CD14-positive monocyte (primary cell): ENCODE measurements around the gene SLIT1. TPM values are rescaled to one million over a fixed set of nuclear protein-coding genes. Genes with fewer than 3 reads are reported as not detected.

Experiments used
- DNase-seq, 3 donors: peaks; one replicate each; pipeline ENCODE4 v3.0.0-alpha.2; 2011 to 2022
- H2AFZ ChIP-seq: 2 replicates; pipeline ENCODE4 v1.6.0; 2012; ENCODE audit warnings: mild to moderate bottlenecking, low read depth, low read length, inconsistent platforms; ENCODE audit not compliant: insufficient read depth, poor library complexity, severe bottlenecking
- H3K27ac ChIP-seq, 2 donors: 1 replicate in 1 of 2; 2 replicates in 1 of 2; pipeline ENCODE4 v1.5.1; 2012 to 2013; ENCODE audit warnings: low read length in 2 of 2, control low read depth in 1 of 2, inconsistent platforms in 1 of 2, low read depth in 1 of 2, mild to moderate bottlenecking in 1 of 2
- H3K27me3 ChIP-seq, 2 donors: one replicate each; pipeline versions ENCODE4 v1.6.0 to v1.6.1; 2011 to 2013; ENCODE audit warnings: low read length in 2 of 2; ENCODE audit not compliant: control insufficient read depth in 2 of 2, insufficient read depth in 2 of 2
- H3K36me3 ChIP-seq, 2 donors: replicated peaks in 1 of 2; 1 replicate in 1 of 2; 2 replicates in 1 of 2; pipeline versions ENCODE4 v1.5.1 to v1.6.1; 2012 to 2013; ENCODE audit warnings: low read length in 2 of 2, control low read depth in 1 of 2, inconsistent platforms in 1 of 2, mild to moderate bottlenecking in 1 of 2; ENCODE audit not compliant: insufficient read depth in 2 of 2, control insufficient read depth in 1 of 2
- H3K4me1 ChIP-seq, 2 donors: 1 replicate in 1 of 2; 2 replicates in 1 of 2; pipeline versions ENCODE4 v1.5.1 to v1.6.1; 2012 to 2013; ENCODE audit warnings: low read length in 2 of 2, control low read depth in 1 of 2, inconsistent platforms in 1 of 2, mild to moderate bottlenecking in 1 of 2, moderate library complexity in 1 of 2; ENCODE audit not compliant: insufficient read depth in 2 of 2, control insufficient read depth in 1 of 2
- H3K4me2 ChIP-seq: replicated peaks from 2 replicates; pipeline ENCODE3; 2012; ENCODE audit warnings: low read length, moderate library complexity, mild to moderate bottlenecking; ENCODE audit not compliant: poor library complexity, severe bottlenecking; ENCODE audit errors: extremely low read depth
- H3K4me3 ChIP-seq, 3 experiments: fragments of 200-600 bp in 1 of 3; sonication (generic) in 1 of 3; replicated peaks in 1 of 3; 1 replicate in 2 of 3; 2 replicates in 1 of 3; pipeline ENCODE4 v1.5.1; 2011 to 2013; ENCODE audit warnings: low read length in 3 of 3, mild to moderate bottlenecking in 3 of 3, control low read depth in 2 of 3, low read depth in 2 of 3, inconsistent platforms in 1 of 3, moderate library complexity in 1 of 3
- H3K79me2 ChIP-seq: 2 replicates; pipeline ENCODE4 v1.6.0; 2012; ENCODE audit warnings: mild to moderate bottlenecking, control low read depth, inconsistent platforms, low read length, moderate library complexity; ENCODE audit not compliant: insufficient read depth
- H3K9ac ChIP-seq: 2 replicates; pipeline ENCODE4 v1.6.0; 2017; ENCODE audit warnings: low read length, mild to moderate bottlenecking; ENCODE audit not compliant: insufficient read depth, poor library complexity, severe bottlenecking
- H3K9me3 ChIP-seq, 2 donors: replicated peaks in 1 of 2; 1 replicate in 1 of 2; 2 replicates in 1 of 2; pipeline versions ENCODE4 v1.5.1 to v1.6.1; 2012 to 2013; ENCODE audit warnings: low read length in 2 of 2, control low read depth in 1 of 2; ENCODE audit not compliant: control insufficient read depth in 1 of 2, insufficient read depth in 1 of 2
- H4K20me1 ChIP-seq: 2 replicates; pipeline ENCODE4 v1.6.0; 2012; ENCODE audit warnings: mild to moderate bottlenecking, low read length, control low read depth, moderate library complexity; ENCODE audit not compliant: insufficient read depth
- H3K27ac Mint-ChIP-seq, 7 donors: one replicate each; pipeline ENCODE4 v1.8.0; 2020; ENCODE audit warnings: mild to moderate bottlenecking in 7 of 7, mixed read lengths in 7 of 7, moderate library complexity in 6 of 7, inconsistent platforms in 2 of 7
- H3K27me3 Mint-ChIP-seq, 3 donors: one replicate each; pipeline ENCODE4 v1.8.0; 2021 to 2022; ENCODE audit warnings: low read depth in 3 of 3, mild to moderate bottlenecking in 3 of 3, mixed read lengths in 3 of 3, moderate library complexity in 3 of 3, inconsistent platforms in 1 of 3
- H3K36me3 Mint-ChIP-seq, 2 donors: one replicate each; pipeline ENCODE4 v1.8.0; 2020; ENCODE audit warnings: mixed read lengths in 2 of 2, inconsistent platforms in 1 of 2, mild to moderate bottlenecking in 1 of 2
- H3K4me1 Mint-ChIP-seq: one replicate; pipeline ENCODE4 v1.8.0; 2020; ENCODE audit warnings: mild to moderate bottlenecking, mixed read lengths
- H3K4me3 Mint-ChIP-seq, 2 donors: one replicate each; pipeline ENCODE4 v1.8.0; 2020; ENCODE audit warnings: mild to moderate bottlenecking in 2 of 2, mixed read lengths in 2 of 2, moderate library complexity in 1 of 2
- H3K9me3 Mint-ChIP-seq, 7 donors: one replicate each; pipeline ENCODE4 v1.8.0; 2020 to 2022; ENCODE audit warnings: mixed read lengths in 7 of 7, mild to moderate bottlenecking in 6 of 7, moderate library complexity in 6 of 7, inconsistent platforms in 2 of 7
- CTCF ChIP-seq: fragments of 200-600 bp; IDR thresholded peaks from one replicate; pipeline ENCODE4 v1.8.0; 2022; ENCODE audit warnings: antibody characterized with exemption, mild to moderate bottlenecking
- WGBS: methylation state at CpG from one replicate; pipeline ENCODE4 v1.1.5; 2013; ENCODE audit warnings: missing lambda C conversion rate; ENCODE audit not compliant: insufficient coverage; 5-methylcytosine and 5-hydroxymethylcytosine counted together
- intact Hi-C, 2 donors: fragments of 100-400 bp; cut with micrococcal nuclease; formaldehyde crosslinking; loops; one replicate each; pipeline versions ENCODE4 v1.15.0 to v1.15.1; 2023
- polyA plus RNA-seq, 3 donors: library from polyadenylated mRNA; depleted of rRNA in 1 of 3; unstranded in 2 of 3; stranded (reverse) in 1 of 3; fragments of 300-500 nt in 2 of 3; fragments of >200 nt in 1 of 3; fragmentation: Illumina TruSeq in 2 of 3; gene quantifications; 1 replicate in 2 of 3; 2 replicates in 1 of 3; pipeline ENCODE4 v1.2.3, GENCODE V29; 2012 to 2021

Gene SLIT1
- polyA plus RNA-seq, 3 donors, result 0.05 to 0.81 (median 0.16) TPM

- no peak overlapping the region for H3K9ac ChIP-seq
- no peak overlapping the region for H3K4me2 ChIP-seq
- no peaks in the 10 kb centered on the region for H3K4me1 ChIP-seq
- no peaks in the 10 kb centered on the region for H3K4me1 Mint-ChIP-seq
- H3K36me3 ChIP-seq, result no peaks in the 10 kb centered on the region
- WGBS, result 54% methylated on average over 5 of the region's 5 CpGs
- H3K4me3 Mint-ChIP-seq, result no peak overlapping the region
- H3K9me3 Mint-ChIP-seq, result peaks cover 0 to 3% (median 2%) of the 10 kb centered on the region in 7 donors
- DNase-seq, result no peak
- no peak overlapping the region for H3K27ac Mint-ChIP-seq
- no peak overlapping the region for H3K4me3 ChIP-seq
- no peak for TF ChIP-seq CTCF
- H3K9me3 ChIP-seq, result no peaks in the 10 kb centered on the region
- peaks cover 9 to 26% (median 10%) of the 10 kb centered on the region in 3 donors for H3K27me3 Mint-ChIP-seq
- H3K79me2 ChIP-seq, result no peaks in the 10 kb centered on the region
- intact Hi-C loops, result no loop called here
- H3K27me3 ChIP-seq, result peaks cover 0 to 5% of the 10 kb centered on the region in 2 donors
- H3K27ac ChIP-seq, result no peak overlapping the region
- no peaks in the 10 kb centered on the region for H4K20me1 ChIP-seq
- no peak overlapping the region for H2AFZ ChIP-seq
- H3K36me3 Mint-ChIP-seq, result no peaks in the 10 kb centered on the region
These were observed 16.7 kb downstream of the SLIT1 start for GRCh38 chr10:97169063-97169462.

- Mint-ChIP-seq H3K9me3 (peaks cover 0 to 3% (median 2%) of the 10 kb centered on the region in 7 donors), H3K4me1 (no peaks in the 10 kb centered on the region), H3K27me3 (peaks cover 8 to 26% (median 9%) of the 10 kb centered on the region in 3 donors), H3K27ac (no peak overlapping the region), H3K4me3 (no peak overlapping the region), H3K36me3 (no peaks in the 10 kb centered on the region)
- DNase-seq, result no peak
- intact Hi-C loops, result no loop called here
- Histone ChIP-seq H3K27ac (no peak overlapping the region), H2AFZ (no peak overlapping the region), H3K9me3 (no peaks in the 10 kb centered on the region), H4K20me1 (no peaks in the 10 kb centered on the region), H3K27me3 (peaks cover 0 to 5% of the 10 kb centered on the region in 2 donors), H3K9ac (no peak overlapping the region), H3K79me2 (no peaks in the 10 kb centered on the region), H3K4me3 (no peak overlapping the region), H3K4me1 (no peaks in the 10 kb centered on the region), H3K36me3 (no peaks in the 10 kb centered on the region), H3K4me2 (no peak overlapping the region)
- 89% methylated on average over 2 of the region's 2 CpGs for WGBS
- no peak for TF ChIP-seq CTCF
These were observed 17.1 kb downstream of the SLIT1 start for GRCh38 chr10:97168645-97169044.
